HG03457 (cell line): Measurements from ENCODE around the gene CEND1.

ENCODE experiments used
- ATAC-seq: cut with Tn5 transposase; IDR thresholded peaks from one replicate; pipeline ENCODE4 v1.9.1; 2021; ENCODE audit warnings: moderate number of reproducible peaks; ENCODE audit not compliant: unreplicated experiment

The CEND1 gene

DNA sequence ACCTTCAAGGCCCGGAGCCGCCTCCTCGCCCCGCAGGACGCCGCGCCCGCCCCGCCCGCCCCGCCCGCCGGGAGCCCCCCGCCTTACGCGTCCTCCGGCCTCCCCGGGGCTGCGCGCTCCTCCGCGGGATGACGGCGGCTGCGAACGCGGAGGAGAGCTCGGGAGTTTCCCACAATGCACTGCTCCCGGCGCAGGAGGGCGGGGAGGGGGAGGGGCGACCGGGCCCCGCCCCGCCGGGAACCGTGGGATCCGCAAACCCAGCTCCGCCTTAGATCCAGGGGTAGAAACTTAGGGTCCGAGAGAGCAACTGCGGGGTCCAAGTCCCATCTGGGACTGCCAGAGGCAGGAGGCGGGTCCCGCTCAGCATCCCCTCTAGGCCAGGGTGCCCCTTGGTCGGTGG lies at the start of gene CEND1:
TSS of gene CEND1 (minus strand) at position 148 of the 400 bp plus-strand sequence. CDS start 1,514 bp downstream, outside the sequence.
- no peak for ATAC-seq

GRCh38 chr11:839280-839623 lies 49.4 kb upstream of the CEND1 start:
- no peak for ATAC-seq

DNA sequence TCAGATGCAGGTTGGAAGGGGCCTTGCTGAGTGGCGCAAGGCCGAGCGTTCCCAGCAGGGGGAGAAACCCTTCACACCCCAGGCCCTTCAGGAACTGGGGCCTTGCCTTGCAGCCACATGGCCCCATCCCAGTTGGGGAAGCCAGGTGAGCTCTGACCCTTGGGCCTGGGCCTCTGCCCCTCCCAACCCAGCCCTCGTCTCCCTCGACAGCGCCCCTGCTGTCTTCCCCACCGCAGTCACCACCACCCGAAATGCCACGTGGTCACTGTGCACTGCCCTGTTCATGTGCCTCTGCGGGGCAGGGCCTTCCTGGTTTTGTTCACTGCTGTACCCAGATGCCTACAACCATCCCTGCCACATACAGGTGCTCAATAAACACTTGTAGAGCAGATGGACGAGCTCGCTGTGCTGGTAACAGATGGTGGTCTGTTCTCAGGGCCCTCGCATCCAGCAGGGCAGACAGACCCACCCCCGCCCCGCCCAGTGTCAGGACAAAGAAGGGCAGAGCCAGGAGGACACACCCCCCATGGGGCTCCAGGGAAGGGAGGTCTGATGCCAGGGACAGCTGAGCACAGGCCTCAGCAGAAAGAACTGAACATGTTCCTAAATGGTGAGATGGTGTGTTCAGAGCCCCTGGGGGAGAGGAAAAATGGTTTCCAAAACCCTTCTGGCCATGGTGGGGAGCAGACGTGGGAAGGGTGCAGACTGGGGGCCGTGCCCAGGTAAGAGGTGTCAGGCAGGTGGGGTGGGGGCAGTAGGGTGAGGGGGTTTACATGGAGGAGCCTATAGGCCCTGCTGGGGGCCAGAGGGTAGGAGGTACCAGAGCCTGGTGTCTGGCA lies 48.8 kb upstream of the CEND1 start:
- no peak for ATAC-seq

DNA sequence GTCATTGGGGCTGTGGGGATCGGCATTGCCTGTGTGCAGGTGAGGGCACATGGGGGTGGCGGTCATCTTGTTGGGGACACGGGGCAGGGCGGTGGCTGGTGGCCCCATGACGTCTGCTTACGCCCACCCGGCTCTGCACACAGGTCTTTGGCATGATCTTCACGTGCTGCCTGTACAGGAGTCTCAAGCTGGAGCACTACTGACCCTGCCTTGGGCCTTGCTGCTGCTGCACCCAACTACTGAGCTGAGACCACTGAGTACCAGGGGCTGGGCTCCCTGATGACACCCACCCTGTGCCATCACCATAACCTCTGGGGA lies 48.1 kb upstream of the CEND1 start:
- ATAC-seq, result no peak

DNA sequence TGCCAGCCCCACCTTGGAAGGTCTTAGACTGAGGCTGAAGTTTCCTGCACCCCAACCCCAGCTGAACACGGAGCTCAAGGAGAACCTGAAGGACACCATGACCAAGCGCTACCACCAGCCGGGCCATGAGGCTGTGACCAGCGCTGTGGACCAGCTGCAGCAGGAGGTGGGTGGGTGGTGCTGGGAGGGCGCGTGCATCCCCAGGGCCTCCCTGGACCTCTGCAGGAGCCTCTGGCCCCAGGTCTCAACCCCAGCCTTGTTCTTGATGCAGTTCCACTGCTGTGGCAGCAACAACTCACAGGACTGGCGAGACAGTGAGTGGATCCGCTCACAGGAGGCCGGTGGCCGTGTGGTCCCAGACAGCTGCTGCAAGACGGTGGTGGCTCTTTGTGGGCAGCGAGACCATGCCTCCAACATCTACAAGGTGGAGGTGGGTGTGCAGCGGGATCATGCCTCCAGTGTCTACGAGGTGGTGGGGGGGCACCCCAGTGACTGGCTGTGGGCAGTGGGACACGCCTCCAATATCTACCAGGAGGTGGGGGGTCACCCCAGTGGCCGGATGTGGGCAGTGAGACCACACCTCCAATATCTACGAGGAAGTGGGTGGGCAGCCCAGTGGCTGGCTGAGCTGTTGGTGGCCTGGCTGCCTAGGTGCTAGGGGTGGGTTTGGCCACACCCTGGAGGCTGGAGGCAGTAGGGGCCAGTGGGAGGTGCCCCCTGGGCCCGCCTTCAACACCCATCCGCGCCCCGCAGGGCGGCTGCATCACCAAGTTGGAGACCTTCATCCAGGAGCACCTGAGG lies 47.5 kb upstream of the CEND1 start:
- ATAC-seq, result no peak

DNA sequence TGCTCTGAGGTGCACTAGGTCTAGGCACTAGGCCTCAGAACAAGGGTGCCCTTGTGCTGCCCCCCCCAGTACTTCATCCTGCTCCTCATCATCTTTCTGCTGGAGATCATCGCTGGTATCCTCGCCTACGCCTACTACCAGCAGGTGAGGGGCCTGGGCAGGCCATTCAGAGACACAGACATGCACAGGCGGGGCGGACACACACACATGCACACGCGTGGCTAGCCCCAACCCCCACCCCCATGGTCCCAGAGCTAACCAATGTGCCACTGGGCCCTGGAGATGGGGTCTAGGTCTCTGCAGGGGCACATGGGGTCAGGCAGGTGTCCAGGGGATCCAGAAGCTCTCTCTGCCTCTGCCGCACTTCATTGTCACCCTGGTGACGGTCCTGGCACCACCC lies 46.8 kb upstream of the CEND1 start:
- no peak for ATAC-seq

GRCh38 chr11:836274-836673 lies 46.4 kb upstream of the CEND1 start:
- ATAC-seq, result no peak

DNA sequence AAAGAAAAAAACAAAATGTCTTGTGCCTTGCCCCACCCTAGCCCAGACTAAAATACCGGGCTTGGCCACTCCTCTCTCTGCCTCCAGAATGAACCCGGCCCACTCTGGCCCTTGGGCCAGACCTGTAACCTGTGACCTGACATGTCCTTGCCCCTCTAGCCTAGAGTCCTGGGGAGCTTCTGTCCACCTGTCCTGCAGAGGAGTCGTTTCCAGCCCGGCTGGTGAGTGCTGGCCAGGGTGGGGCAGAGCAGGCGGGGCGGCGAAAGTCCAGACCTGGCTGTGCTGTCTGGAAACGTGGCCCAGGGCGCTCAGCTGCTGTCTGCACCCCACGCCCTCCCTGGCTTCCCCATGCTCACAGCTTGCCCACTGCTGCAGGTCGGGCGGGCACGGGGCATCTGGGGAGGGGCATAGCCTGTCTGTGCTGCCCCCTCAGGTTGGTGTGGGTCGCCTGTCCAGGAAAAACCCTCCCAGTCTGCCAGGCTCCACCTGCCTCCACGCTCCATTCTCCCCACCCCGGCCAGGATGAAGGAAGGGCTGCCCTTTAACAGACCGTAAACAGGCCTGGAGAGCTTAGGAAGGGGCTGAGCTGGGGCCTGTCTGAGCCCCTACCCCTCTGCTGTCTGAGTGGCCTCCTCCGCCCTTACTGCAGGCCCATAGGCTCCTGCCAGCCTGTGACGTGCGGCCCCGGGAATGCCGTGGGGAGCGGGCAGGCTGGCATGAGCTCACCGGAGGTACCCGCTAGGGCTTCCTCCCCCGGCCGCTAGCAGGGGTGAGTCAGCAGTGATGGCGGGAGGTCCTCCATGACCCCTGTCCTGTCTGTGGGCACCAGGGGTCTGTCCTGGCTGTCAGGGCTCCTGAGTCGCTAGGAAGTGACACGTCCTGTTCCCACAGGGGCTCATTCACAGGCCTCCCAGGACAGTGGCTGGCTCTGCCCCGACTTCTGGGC lies 44.8 kb upstream of the CEND1 start:
- no peak for ATAC-seq

DNA sequence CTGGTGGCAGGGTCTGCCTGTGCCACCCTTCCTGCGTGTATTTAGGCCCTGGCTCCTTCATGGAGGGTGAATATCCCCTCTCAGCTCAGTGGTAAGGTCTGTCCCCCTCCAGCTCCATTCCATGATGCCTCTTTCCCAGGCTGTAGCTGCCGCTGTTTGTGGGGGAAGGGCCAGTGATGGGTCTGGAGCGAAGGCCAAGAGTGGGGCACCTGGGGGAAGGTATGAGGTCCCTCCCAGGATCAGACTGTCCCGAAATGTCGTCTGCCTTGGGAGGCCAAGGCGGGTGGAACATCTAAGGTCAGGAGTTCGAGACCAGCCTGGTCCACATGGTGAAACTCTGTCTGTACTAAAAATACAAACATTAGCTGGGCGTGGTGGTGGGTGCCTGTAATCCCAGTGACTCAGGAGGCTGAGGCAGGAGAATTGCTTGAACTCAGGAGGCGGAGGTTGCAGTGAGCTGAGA lies 44.0 kb upstream of the CEND1 start:
- no peak for ATAC-seq

- ATAC-seq, result no peak
Observed at GRCh38 chr11:833114-833791, 43.4 kb upstream of the CEND1 start.

DNA sequence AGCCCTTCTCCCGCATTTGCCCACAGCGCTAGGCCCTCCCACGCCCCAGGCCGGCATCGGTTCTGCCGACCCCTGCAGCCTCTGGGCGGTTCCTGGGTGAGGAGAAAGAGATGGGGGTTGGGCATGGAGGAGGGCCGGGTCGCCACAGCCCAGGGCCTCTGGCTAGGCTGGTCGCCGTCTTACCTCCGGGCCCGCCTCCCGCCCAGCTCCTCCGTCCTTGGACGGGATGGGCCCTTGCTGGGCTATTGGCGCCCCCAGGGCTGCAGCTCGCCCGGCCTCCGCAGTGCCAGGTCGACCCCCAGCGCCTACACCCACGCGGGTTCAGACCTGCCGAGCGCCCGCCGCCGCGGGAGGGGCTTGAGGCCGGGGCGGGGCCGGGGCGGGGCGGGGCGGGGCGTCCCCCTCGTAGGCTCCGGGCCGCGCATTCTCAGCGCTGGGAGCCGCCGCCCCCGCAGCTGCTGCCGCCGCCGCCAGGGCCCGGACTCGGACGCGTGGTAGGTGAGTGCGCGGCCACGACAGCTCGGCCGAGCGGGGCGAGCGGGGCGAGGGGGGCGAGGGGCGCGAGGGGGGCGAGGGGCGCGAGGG lies 42.7 kb upstream of the CEND1 start, which contains the start of gene CD151:
TSS of gene CD151 (plus strand) at position 424 of the 585 bp plus-strand sequence. CDS start 3,118 bp downstream, outside the sequence.
- ATAC-seq, result no peak

- ATAC-seq, result no peak
Observed at GRCh38 chr11:831961-832528, 42.2 kb upstream of the CEND1 start.

DNA sequence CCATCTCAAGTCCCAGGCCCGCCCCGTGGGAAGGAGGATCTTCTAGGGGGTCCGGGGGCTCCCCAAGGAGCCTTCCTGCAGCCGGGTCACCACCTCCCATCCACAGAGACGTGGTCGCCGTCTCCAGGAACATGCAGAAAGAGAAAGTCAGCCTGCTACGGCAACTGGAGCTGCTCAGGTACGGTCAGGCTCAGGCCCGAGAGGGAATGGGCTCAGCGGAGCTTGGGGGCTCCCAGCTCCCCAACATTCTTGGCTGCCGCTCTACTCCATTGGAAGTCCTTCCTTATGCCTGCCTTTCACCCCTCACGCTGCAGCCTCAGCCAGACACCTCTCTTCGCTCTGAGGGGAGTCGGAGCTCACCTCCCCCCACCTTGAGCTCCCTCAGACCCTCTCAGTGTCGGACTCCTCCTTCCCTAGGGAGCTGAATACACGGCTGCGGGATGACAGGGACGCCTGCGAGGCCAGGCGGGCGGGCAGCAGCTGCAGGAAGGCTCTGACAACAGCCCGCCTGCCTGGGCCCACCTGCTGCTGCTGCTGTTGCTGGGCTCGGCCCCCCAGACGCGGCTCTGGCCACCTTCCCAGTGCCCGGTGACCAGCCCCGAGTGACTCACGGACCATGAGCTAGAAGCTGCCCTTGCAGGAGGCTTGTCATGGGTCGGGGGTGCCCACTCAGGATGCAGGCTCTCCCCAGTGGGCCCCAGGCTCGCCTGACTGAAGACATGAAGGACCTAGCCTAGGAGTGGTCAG lies 41.4 kb upstream of the CEND1 start:
- ATAC-seq, result no peak

DNA sequence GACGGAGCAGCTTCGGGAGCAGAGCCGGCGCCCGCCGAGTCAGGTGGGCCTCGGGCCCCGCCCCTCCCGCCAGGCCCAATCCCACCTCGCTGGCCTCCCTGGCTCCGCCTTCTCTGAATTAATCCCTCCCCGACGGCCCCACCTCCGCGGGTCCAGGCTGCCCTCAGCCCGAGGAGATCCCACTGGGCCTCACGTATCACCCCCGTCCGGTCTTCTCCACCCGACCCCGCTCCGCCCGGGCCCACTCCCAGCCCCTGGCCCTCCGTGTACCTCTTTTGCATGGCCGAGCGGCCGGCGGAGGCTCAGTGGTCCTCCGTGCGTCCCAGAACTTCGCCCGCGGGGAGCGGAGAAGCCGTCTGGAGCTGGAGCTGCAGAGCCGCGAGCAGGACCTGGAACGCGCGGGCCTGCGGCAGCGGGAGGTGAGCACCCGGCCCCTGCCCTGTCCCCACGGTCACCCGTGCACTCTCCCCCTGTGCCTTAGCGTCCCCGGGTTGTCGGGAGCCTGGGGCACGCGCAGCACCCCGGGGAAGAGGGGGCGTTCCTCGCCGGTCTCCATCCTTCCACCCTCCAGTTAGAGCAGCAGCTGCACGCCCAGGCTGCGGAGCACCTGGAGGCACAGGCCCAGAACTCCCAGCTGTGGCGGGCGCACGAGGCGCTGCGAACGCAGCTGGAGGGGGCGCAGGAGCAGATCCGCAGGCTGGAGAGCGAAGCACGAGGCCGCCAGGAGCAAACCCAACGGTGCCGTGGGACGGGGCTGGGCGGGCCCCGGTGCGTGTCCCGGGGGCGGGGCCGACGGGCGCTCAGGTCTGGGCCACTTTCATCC lies 40.6 kb upstream of the CEND1 start:
- no peak for ATAC-seq

GRCh38 chr11:829847-830294 lies 40.0 kb upstream of the CEND1 start:
- ATAC-seq, result no peak

GRCh38 chr11:829176-829846 lies 39.4 kb upstream of the CEND1 start:
- no peak for ATAC-seq

DNA sequence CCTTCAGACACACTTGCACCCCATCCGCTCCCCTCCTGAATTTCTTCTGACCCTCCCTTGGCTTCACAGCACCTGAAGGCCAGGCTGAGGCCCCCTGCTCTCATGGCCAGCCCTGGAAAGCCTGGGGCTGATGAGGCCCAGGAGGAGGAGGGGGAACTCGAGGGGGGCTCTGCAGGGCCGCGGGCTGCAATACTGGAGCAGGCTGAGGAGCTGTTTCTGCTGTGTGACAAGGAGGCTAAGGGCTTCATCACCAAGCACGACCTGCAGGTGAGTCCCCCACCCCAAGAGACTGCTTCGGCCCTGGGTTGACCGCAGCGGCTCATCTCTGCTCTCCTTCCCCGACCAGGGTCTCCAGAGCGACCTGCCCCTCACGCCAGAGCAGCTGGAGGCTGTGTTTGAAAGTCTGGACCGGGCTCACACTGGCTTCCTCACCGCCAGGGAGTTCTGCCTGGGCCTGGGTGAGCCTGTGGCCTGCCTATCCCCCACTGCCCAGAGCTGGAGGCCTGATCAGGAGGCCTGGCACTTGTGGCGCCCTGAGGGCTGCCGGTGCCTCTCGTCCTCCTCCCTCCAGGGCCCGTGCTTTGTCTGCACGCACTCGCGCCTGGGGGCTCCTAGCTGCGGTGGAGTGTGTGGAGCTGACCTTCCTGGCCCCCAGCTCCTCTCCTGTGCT lies 38.8 kb upstream of the CEND1 start:
- no peak for ATAC-seq
